ENCODE data around the gene PCP4. TPM values are rescaled to one million over a fixed set of nuclear protein-coding genes. Genes with fewer than 3 reads are reported as not detected.

The PCP4 gene
- total RNA-seq, 1 experiment from 2014 or later = not detected

DNA sequence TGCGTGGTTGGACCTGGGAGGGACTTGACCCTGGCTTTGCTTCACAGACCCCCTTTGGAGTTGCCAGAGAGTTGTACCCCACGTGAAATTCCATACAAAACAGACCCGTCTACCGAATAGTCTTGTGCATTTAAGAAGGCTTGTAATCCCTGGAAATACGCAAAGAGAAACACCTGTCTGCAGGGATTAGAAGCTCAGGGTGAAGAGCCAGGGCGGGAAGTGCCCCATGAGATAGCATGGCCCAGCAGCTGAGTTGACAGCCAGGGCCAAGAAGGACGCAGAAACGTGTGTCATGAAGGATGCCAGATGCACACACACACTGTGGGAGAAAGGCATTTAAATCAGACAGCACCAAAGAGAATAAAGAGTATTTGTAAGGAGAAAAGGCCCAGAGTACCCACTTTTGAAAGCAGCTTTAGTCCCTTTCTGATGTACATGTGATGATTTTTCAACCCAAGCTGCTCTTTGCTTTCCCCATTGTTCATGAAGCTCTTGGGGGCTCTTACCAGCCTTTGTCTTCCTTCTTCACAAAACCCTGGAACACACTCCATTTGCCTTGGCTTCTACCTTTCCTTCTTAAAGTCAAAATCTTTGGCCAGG lies 46.6 kb downstream of the PCP4 start:
- no peak for DNase-seq (ENCODE audit: extremely low read depth, low read depth)

DNA sequence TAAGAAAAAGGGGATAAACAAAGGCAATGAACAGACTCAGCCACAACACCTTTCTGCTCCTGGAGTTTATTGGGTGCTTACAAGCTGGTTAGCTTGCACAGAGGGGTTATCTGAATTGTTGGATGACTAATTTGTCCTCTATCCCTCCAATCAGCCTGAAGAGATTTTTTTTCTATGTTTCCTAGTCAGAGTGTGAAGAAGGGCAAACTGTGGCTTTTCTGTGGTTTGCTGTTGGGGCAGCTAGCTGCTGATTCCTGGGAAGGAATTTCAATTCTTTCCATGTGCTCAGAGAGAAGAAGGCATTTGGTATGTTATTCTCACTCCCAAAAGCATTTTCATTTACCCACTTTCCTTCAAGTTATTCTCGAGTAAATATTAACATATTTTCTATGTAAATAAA lies 48.6 kb downstream of the PCP4 start:
- DNase-seq (ENCODE audit: extremely low read depth, low read depth) = no peak

GRCh38 chr21:39918558-39918957 lies 51.3 kb downstream of the PCP4 start:
- no peak for DNase-seq (ENCODE audit: extremely low read depth, low read depth)

DNA sequence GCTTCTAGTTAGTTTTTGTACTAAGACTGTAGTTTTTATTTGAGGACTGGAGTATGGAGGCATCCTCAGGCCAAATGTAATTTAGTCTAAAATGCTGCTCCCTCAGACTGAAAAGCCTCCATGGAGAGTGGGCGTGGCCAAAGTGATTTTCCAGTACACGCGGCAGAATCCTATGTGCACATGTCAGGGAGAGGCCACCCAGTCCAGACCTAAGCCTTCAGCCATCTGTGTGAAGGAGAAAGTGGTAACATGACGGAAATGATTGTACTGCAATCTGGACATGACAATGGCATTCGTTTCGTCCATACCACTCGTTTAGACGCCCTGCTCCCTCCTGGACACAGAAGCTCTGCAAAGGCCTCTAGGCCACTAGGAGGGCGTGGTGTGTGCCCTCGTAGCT lies 56.2 kb downstream of the PCP4 start:
- DNase-seq (ENCODE audit: extremely low read depth, low read depth) = no peak

DNA sequence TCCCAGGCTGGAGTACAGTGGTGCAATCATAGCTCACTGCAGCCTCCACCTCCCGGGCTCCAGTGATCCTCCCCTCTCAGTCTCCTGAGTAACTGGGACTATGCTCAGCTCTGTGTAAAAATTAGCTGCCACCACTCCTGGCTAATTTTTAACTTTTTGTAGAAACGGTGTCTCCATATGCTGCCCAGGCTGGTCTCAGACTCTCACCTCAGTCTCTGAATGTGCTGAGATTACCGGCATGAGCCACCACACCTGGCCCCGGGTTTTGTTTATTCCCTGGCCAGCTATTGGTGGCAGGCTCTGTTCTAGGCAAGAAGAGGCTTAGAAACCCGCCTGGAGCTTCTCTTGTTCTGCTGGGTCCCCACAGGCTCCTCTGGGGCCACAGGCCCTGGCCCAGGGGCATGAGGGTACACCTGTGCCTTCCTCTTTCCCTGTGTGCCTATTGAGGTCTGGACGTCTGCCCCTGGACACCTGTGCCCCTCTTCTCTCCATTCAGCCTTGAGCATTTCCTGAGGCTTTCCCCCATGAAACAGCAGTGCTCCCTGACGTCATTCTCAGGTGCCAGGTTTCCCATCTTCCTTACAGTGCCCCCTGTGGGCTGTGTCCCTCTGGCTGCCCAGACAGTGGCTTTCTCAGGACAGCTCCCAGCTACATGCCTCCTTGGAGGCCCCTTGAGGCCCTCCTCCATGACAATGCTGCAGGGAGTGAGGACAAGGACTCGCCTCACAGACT lies 57.5 kb downstream of the PCP4 start:
- DNase-seq (ENCODE audit: extremely low read depth, low read depth) = no peak

GRCh38 chr21:39927304-39927886 lies 60.2 kb downstream of the PCP4 start:
- DNase-seq (ENCODE audit: extremely low read depth, low read depth) = no peak

GRCh38 chr21:39932335-39932734 lies 65.1 kb downstream of the PCP4 start:
- no peak for DNase-seq (ENCODE audit: extremely low read depth, low read depth)

- DNase-seq (ENCODE audit: extremely low read depth, low read depth) = no peak
Observed at GRCh38 chr21:39934895-39935294, 67.7 kb downstream of the PCP4 start.

DNA sequence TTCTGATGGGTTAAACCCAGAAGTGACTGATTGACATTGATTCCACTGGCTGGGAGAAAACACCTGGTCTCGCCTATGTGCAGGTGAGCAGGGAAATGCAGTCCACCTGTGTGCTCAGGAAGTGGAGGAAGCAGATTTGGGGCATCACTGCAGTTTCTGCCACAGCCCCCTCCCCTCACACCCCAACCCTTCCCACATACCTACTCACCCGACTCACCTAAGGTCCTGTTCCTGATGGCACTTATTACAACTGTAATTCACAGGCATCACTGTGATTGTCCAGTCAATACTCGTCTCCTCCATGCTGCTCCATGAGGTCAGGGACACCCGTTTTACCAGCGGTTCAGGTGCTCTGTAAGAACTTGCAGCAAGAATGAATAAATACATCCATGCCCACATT lies 68.5 kb downstream of the PCP4 start:
- DNase-seq (ENCODE audit: extremely low read depth, low read depth) = no peak

DNA sequence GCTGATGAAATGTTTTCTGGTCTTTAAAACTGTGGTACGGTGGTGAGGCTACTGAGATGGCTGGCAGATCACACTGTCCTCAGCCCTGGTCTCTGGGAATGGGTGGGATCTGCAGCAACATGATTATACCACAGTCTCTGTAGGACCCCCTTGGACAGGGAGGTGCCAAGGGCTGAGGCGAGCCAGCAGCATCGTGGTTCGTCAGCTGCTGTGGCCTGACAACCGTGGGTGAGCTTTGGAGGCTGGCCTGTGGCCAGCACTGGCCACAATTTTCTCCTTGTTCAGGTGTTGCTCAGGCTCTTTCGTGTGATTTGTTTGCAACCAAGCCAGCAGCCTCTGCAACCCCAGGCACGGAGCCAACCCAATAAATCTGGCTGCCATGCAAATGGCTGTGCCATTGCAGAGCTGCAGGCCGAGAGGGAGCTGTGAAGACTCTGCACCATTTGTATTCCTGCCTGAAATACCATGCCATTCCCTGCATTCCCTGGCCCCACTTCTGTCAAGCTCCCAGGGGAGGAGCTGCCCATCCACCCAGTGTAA lies 70.9 kb downstream of the PCP4 start:
- DNase-seq (ENCODE audit: extremely low read depth, low read depth) = no peak

GRCh38 chr21:39946199-39946598 lies 79.0 kb downstream of the PCP4 start:
- DNase-seq (ENCODE audit: extremely low read depth, low read depth) = no peak

DNA sequence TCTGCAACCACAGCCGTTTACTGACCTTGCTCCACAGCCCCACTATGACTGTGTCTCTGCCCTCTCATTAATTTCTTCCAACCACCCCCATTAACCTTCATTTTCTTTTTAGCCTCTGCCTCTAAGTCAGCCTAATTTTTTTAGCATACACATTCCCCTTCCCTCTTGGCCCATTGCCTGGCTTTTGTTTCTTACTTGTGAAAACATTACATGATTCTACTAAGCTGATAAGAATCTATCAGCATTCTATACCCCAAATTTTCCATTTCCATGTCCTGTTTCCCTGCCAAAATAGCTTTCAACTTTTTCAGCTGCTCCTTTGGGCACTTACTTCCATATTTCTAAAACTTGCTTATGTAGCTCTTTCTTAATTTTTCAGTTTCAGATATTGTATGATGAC lies 79.8 kb downstream of the PCP4 start:
- DNase-seq (ENCODE audit: extremely low read depth, low read depth) = no peak

DNA sequence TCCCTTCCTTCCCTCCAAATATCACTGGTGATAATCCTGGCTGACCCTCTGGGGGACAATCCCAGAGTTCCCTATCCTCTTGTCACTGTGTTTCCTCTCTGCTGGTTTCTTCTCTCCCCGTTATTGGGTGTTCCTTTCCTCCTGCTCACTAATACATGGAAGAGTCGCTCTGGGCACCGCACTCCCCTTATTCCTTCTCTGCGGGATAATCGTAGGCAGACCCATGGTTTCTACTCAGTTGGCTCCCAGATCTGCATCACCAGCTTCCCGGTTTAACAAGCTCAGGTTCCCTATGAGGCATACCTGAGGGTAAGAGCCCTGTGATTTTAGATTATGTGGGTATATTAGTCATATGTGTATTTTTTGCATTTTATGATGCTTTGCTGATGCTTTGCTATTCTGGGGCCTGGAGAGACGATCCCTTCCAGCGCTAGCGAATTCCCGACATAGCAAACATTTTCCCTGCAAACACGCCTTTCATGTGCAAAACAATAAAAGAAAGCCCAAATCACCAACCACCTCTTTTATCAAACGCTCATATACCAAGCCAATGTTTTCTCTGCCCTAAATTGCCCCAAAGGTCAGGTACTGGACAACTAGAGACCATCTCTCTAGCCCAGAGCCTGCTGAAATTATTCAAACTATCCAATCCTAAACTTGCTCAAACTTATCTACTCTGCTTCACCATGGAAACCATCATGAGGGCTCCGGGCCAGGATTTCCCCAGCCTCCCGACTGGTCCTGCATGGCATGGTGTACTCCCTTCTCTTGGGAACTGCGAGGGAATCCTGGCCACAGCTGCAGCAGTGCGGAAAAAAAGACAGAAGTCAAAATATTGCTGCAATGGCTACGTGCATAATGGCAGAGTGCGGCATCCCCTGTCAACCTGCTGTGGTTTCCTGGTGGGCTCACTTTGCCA lies 84.2 kb downstream of the PCP4 start:
- no peak for DNase-seq (ENCODE audit: extremely low read depth, low read depth)

DNA sequence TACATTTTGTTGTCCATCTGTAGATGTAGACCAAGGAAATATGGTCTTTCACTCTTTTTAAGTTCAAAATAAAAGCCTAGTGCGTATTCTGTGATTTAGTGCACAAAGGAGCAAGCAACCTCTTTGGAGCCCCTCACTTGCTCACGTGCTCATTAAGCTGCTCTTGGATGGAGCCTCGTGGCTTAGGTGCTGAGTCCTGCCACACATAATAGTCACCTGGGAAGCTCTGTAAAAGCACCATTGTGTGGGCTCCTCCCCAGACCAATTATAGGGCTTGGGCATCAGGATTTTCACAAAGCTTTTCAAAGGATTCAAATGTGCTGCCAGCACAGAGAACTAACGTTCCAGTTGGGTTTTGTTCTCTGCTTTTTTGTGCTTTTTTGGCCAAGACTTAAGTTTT lies 85.0 kb downstream of the PCP4 start:
- DNase-seq (ENCODE audit: extremely low read depth, low read depth) = no peak

DNA sequence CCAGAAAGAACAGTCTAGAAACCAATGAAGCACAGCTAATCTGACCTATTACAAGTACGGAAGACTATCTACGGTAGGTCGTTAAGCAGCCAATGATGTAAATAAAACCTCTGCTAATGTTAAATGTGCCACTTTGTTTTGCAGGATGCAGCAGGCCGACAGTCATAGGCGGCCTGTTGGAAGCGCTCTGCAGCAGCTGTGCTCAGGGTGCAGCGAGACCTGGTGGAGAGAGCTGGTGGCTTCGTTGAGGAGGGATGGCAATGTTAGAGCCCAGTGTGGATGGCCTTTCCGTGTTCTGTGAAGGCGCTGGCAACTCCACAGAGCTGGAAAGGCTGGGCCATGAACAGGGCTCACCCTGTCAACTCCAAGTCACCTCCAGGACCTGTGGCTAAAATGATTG lies 87.3 kb downstream of the PCP4 start:
- no peak for DNase-seq (ENCODE audit: extremely low read depth, low read depth)

GRCh38 chr21:39955326-39955725 lies 88.1 kb downstream of the PCP4 start:
- no peak for DNase-seq (ENCODE audit: extremely low read depth, low read depth)

- DNase-seq (ENCODE audit: extremely low read depth, low read depth) = no peak
Observed at GRCh38 chr21:39956586-39956985, 89.3 kb downstream of the PCP4 start.

GRCh38 chr21:39958731-39959130 lies 91.5 kb downstream of the PCP4 start:
- DNase-seq (ENCODE audit: extremely low read depth, low read depth) = no peak

DNA sequence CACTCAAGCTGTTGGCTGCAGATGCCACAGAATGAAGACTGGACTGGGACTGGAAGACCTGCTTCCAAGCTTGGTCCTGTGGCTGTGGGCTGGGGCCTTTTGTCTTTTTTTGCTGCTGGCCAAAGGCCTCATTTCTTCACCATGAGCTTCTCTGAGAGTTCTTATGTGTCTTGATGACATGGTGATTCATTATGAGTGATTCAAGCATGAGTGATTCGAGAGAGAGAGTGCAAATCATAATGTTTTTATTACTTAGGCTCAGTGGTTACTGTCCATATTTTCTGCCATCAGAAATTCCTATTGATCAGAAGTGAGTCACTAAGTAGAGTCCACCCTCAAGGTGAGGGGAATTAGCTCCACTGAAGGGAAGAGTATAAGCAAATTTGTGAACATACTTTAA lies 94.0 kb downstream of the PCP4 start:
- no peak for DNase-seq (ENCODE audit: extremely low read depth, low read depth)

- no peak for DNase-seq (ENCODE audit: extremely low read depth, low read depth)
Observed at GRCh38 chr21:39965026-39965425, 97.8 kb downstream of the PCP4 start.

- DNase-seq (ENCODE audit: extremely low read depth, low read depth) = no peak
Observed at GRCh38 chr21:39966786-39967185, 99.5 kb downstream of the PCP4 start.
